Measurements from ENCODE around the gene DOCK6. TPM values are rescaled to one million over a fixed set of nuclear protein-coding genes. Genes with fewer than 3 reads are reported as not detected.

DOCK6 gene
- total RNA-seq, 1 donor from 2014 or later, result 32.0 TPM

DNA sequence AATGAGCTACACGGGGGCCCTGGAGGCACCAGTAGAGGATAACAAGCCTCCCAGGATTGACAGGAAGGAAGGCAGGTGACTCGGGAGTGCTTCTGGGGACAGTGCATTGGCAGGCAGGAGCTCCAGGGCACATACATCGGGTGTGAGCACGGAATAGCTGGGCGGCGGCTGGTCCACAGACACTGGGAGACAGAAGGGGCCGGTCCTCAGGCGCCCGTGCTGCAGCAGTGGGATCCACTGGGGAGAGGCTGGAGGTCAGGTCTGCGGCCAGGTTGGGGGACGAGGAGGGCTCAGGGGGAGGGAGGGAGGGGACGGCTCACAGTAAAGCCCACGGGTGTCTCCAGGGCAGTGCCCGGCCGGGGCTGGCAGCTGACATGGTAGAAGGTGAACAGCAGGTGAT is 25.0 kb downstream of the DOCK6 start:
- no peak for ATAC-seq (ENCODE audit: poor library complexity)
- no peak for DNase-seq
- intact Hi-C loops (cut with DNase I), result no loop called here

- intact Hi-C loops (cut with DNase I), result no loop called here
- no peak for DNase-seq
- ATAC-seq (ENCODE audit: poor library complexity), result peak; percentile 29
Measured at GRCh38 chr19:11236324-11237301, 25.7 kb downstream of the DOCK6 start.

DNA sequence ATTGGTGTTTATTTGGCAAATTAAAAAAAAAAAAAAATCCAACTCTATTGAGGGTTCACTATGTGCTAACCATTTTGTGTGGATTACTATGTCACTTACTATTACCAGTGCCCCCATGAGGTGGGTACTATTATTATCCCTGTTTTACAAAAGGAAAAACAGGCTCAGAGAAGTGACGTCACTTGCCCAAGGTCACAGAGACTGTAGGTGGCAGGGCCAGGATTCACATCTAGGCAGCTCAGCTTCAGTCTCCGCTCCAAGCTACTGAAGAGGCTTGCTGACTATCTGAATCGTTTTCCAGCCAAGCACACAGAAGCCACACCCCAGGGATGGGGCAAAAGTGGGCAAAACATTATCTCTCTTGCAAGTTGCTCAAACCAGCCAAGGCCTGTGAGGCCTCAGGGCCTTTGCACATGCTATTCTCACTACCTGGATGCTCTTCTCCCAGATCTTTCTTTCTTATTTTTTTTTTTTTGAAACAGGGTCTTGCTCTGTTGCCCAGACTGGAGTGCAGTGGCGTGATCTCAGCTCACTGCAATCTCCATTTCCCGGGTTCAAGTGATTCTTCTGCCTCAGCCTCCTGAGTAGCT is 27.7 kb downstream of the DOCK6 start:
- intact Hi-C loops (cut with DNase I), result no loop called here
- ATAC-seq (ENCODE audit: poor library complexity) (no peak), DNase-seq (no peak)

DNA sequence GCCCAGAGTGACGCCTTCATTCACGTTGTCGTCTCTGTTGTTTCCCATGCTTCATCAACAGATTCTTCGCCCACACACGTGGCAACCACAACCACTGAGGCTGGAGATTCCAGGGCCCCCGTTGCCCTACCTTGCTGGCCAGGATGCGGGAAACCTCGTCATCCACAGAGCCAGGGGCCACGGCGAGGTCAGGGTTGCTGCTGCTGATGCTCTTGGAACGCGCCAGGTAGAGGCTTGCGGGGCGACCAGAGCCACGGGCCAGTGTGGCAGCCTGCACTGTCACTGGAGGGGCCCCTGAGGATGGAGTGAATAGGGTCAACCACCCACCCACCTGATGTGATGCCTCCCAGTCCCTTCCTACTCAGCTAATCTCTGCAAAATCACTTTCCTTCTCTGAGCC is 29.3 kb downstream of the DOCK6 start:
- intact Hi-C loops (cut with DNase I), result no loop called here
- ATAC-seq (ENCODE audit: poor library complexity) (no peak), DNase-seq (no peak)

- ATAC-seq (ENCODE audit: poor library complexity), result no peak
- intact Hi-C loops (cut with DNase I), result no loop called here
Measured at GRCh38 chr19:11232555-11232954, 29.8 kb downstream of the DOCK6 start.

GRCh38 chr19:11230621-11231386 is 31.5 kb downstream of the DOCK6 start:
- intact Hi-C loops (cut with DNase I), result no loop called here
- DNase-seq, result no peak
- no peak for ATAC-seq (ENCODE audit: poor library complexity)

More at GRCh38 chr19:11232555-11232954, 29.8 kb downstream of the DOCK6 start:
- DNase-seq, result no peak

- intact Hi-C loops (cut with DNase I), result no loop called here
- DNase-seq (no peak), ATAC-seq (ENCODE audit: poor library complexity) (no peak)
Measured at GRCh38 chr19:11227195-11227886, 35.0 kb downstream of the DOCK6 start.

DNA sequence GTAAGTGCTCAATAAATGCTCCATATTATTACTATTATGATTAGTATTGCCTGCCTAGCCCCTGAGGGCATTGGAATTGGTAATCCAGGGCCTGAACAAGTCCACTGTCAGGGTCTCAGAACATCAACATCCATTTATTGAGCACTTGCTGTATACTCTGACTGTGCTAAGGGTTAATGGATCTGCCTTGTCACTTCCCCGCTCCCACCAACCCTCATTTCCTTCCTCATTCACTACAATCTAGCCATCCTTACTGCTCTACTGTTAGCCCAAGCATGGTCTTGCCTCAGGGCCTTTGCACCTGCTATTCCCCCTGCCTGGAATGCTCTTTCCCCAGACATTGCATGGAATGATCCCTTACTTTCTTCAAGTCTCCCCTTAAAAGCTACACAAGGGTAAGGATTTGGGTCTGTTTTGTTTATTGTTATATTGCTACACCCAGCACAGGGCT is 35.6 kb downstream of the DOCK6 start:
- intact Hi-C loops (cut with DNase I), result no loop called here
- ATAC-seq (ENCODE audit: poor library complexity) (no peak), DNase-seq (no peak)

GRCh38 chr19:11225815-11226214 is 36.5 kb downstream of the DOCK6 start:
- DNase-seq (no peak), ATAC-seq (ENCODE audit: poor library complexity) (no peak)
- intact Hi-C loops (cut with DNase I), result no loop called here

DNA sequence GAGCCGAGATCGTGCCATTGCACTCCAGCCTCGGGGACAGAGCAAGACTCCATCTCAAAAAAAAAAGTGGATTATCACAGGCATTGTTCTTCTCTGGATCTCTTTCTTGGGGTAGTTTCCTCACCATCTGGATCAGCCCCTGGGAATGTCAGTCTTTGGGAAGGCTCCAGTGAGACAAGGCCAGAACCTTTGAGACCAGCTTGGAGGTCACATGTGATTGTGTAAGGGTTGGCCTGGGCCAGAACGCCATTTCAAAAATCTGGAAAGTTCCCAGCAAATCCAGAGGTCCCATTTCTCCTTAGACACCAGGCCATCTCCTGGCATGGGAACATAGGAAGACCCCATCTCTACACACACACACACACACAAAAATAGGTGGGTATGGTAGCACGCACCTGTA is 37.2 kb downstream of the DOCK6 start:
- ATAC-seq (ENCODE audit: poor library complexity) (peak; percentile 75), DNase-seq (no peak)
- intact Hi-C loops (cut with DNase I), result no loop called here

DNA sequence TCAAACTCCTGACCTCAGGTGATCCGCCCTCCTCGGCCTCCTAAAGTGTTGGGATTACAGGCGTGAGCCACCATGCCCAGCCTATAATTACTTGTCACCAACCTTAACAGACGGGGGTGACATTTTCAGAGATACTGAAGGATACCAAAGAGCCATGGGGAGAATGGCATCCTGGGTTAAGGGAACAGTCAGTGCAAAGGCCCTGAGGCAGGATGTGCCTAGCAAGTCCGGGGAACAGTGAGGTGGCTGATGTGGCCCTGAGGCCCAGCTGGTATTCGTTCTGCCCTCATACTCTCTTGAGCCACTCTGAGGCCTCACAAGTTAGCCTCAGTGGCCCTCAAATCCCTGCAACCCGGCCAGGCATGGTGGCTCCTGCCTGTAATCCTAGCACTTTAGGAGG is 37.9 kb downstream of the DOCK6 start:
- intact Hi-C loops (cut with DNase I), result no loop called here
- DNase-seq (no peak), ATAC-seq (ENCODE audit: poor library complexity) (no peak)

DNA sequence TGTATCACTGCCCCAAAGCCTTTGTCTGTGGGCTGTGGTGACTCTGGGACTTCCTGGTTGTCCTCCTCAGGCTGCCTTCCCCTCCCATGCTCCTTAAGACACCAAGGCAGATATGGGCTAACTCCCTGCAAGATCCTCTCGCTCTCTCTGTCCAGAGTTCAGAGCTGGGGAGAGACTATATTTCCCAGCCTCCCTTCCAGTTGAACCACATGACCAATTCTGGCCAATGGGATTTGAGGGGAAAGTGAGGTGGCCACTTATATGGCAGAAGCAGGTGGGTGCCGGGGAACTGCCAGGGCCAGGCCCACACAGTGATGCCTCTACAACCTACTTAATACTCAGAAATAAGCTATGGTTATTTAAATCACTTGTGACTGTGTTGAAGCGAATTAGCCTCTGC is 39.1 kb downstream of the DOCK6 start:
- DNase-seq, result no peak
- intact Hi-C loops (cut with DNase I), result no loop called here
- ATAC-seq (ENCODE audit: poor library complexity), result no peak

GRCh38 chr19:11221082-11221598 is 41.2 kb downstream of the DOCK6 start:
- intact Hi-C loops (cut with DNase I), result no loop called here

GRCh38 chr19:11214387-11214786 is 47.9 kb downstream of the DOCK6 start:
- no peak for ATAC-seq (ENCODE audit: poor library complexity)
- DNase-seq, result no peak
- intact Hi-C loops (cut with DNase I), result no loop called here

More at GRCh38 chr19:11221082-11221598, 41.2 kb downstream of the DOCK6 start:
- no peak for ATAC-seq (ENCODE audit: poor library complexity)
- no peak for DNase-seq

GRCh38 chr19:11210656-11210928 is 51.7 kb downstream of the DOCK6 start:
- no peak for ATAC-seq (ENCODE audit: poor library complexity)
- intact Hi-C loops (cut with DNase I), result no loop called here
- DNase-seq, result no peak

GRCh38 chr19:11209839-11210655 is 52.3 kb downstream of the DOCK6 start:
- intact Hi-C loops (cut with DNase I), result loop anchor here (5.0 kb wide), 1 partner anchor 173 kb away; no protein-coding TSS in a partner anchor
- ATAC-seq (ENCODE audit: poor library complexity), result no peak
- no peak for DNase-seq

DNA sequence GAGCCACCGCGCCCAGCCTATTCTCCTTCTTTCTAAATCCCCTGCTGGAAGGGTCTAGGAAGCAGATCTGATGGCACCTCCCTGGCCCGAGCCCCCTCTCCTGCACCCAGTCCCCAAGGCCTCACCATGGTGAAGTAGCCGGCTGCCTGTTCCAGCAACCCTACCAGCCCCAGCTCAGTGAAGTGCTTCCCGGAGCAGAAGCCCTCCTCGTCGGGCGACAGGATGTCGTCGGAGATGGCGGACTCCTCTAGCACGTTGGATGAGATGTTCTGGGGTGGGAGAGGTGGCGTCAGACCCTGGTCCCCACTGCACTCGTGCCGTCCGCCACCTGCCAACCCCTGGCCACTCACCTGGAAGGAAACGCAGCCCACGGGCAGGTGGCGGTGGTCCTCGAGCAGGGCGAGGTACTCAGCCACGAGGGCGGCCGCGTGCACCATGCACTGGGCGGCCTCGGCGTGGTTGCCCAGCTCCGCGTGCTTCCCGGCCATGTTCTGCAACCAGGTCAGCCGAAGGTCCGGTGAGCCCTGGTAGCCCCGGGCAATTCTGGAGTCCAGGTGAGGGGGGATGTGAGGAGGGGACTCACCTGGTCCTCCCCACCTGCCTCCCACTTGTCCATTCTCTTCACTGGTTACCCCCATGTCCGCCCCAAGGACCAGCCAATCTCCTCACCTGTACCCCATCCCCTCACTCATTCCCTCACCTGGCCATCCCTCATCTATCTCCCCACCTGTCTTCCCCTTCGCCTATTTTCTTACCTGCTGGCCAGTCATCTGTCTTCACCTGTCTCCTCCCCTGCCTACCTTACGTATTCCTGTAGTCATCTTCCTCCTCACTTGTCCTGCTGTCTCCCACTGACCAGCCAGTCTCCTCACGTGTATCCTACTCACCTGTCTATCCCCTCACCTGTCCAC is 53.5 kb downstream of the DOCK6 start:
- DNase-seq (no peak), ATAC-seq (ENCODE audit: poor library complexity) (no peak)
- intact Hi-C loops (cut with DNase I), result loop anchor here (5.0 kb wide), 1 partner anchor 172 kb away; no protein-coding TSS in a partner anchor
